ENCODE measurements around the gene SNRPD3.
"Not testable (repeated sequence)": the region's sequence is repeated elsewhere in the genome, so short reads cannot be mapped to it uniquely, and the experiment has no call there.

Gene SNRPD3

DNA sequence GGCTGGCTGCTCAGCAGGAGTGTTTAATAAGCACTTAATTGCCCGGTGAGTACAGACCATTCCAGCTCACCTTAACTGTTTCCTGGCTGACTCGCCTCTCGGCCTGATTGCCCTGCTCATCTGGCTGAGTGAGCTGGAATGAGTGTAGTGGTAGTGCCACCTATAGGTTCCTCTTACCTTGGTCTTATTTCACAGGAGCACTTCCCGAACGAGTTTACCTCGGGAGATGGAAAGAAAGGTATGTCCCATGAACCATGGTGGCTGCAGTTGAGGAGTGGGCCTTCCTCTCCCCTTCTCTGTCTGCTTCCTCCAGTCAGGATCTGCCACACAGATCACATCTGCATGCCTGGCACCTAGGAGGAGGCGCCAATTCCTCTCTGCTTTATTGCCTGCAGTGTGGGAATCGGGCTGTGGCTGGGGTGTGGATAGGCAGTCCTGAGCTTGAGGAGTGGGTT lies 34.0 kb upstream of the SNRPD3 start:
- H3K27ac ChIP-seq, result peak overlapping the region; percentile 68
- TF ChIP-seq, protein P1, sequence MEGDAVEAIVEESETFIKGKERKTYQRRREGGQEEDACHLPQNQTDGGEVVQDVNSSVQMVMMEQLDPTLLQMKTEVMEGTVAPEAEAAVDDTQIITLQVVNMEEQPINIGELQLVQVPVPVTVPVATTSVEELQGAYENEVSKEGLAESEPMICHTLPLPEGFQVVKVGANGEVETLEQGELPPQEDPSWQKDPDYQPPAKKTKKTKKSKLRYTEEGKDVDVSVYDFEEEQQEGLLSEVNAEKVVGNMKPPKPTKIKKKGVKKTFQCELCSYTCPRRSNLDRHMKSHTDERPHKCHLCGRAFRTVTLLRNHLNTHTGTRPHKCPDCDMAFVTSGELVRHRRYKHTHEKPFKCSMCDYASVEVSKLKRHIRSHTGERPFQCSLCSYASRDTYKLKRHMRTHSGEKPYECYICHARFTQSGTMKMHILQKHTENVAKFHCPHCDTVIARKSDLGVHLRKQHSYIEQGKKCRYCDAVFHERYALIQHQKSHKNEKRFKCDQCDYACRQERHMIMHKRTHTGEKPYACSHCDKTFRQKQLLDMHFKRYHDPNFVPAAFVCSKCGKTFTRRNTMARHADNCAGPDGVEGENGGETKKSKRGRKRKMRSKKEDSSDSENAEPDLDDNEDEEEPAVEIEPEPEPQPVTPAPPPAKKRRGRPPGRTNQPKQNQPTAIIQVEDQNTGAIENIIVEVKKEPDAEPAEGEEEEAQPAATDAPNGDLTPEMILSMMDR (conservative IDR thresholded peaks at IDR 0.05), result peak; percentile 81

GRCh38 chr22:24523873-24524272 lies 31.9 kb upstream of the SNRPD3 start:
- TF ChIP-seq, protein P1 (conservative IDR thresholded peaks at IDR 0.05), result no peak

DNA sequence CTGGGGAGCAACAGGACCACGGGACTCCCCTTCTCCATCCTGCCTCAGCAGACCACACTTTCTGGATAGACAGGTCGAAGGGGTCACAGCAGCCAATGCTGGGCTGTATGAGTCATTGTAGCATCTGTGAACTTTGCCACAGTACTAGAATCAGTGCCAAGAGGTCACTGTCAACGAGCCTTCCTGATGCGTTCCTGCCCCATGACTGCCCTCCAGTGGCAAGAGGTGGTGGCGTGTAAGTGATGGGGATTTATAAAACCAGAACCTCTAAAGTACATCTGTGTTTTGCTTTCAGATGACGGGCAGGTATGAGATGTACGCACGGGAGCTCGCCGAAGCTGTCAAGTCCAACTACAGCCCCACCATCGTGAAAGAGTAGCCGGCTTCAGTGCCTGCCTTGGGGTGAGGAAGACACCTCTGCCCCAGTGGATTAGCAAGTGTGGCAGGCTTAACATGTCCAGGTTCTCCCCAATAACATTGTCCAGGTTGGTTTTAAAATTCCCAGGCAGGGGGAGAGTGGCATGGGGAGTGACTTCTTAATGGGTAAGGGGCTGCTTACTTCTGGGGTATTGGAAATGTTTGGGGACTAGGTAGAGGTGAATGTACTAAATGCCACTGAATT lies 30.3 kb upstream of the SNRPD3 start:
- TF ChIP-seq, protein P1 (conservative IDR thresholded peaks at IDR 0.05), result peak; percentile 88
- no peak overlapping the region for H3K27ac ChIP-seq

More at GRCh38 chr22:24523873-24524272, 31.9 kb upstream of the SNRPD3 start:
- peak overlapping the region; percentile 8; the same call in 1 of the 2 replicates for H3K27ac ChIP-seq

DNA sequence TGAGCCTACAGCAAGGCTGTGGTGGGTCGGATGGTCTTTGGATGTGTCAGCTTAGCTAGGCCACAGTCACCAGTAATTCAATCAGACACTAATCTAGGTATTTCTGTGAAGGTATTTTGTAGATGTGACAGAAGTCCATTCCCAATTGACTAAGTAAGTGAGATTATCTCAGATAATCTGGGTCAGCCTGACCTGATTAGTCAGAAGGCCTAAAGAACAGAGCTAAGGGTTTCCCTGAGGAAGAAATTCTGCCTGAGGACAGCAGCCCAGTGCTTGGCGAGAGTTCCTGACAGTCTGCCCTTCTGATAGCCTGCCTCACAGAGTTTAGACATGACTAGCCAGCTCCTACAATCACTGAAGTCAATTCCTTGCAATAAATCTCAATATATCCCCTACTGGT lies 29.6 kb upstream of the SNRPD3 start:
- TF ChIP-seq, protein P1 (conservative IDR thresholded peaks at IDR 0.05), result no peak

DNA sequence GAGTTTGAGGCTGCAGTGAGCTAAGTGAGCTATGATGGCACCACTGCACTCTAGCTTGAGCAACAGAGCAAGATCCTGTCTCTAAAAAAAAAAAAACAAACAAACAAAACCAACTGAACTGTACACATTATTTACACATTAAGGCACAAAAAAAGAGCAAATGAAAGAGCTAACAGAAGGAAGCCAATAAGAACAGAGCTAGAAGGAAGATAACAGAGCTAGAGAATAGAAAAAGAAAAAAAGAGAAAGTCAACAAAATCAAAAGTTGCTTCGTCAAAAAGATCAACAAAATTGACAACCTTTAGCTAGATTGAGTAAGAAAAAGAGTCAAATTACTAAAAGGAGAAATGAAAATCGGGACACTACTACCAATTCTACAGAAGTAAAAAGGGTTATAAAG lies 25.9 kb upstream of the SNRPD3 start:
- TF ChIP-seq, protein P1 (conservative IDR thresholded peaks at IDR 0.05), result no peak
- H3K27ac ChIP-seq, result peak overlapping the region; percentile 29

More for the DNA sequence above, 29.6 kb upstream of the SNRPD3 start:
- H3K27ac ChIP-seq, result no peak overlapping the region

DNA sequence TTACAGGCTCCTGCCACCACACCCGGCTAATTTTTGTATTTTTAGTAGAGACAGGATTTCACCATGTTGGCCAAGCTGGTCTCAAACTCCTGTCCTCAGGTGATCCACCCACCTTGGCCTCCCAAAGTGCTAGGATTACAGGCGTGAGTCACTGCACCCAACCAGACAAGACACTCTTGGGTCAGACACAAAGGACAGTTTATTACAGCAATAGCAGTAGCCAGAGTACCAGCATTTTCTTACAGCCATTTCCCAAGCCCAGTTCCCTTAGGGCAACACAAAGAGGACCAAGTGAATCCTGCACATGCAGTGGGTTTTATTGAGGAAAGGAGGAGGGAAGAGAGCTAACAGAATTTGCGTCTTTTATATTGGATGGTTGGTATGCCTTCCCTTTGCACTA lies 24.8 kb upstream of the SNRPD3 start:
- H3K27ac ChIP-seq, result not testable (repeated sequence)

DNA sequence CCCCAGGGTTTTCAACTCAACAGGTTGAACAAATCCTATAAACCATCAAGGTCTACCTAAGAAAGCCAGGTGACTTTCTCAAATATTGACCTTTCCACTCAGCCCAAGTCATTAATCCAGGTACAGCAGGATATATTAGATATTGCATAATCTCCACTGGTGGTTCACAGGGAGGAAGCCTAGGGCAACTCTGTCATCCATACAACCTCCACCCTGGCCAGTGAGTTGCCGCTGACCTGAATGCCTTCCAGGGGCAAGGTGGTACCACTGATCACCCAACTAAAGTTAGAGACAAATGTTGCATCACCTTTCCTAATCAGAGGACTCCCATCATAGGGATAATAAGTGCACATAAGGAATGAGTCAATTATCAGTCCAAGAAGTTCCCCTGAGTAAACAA lies 23.7 kb upstream of the SNRPD3 start:
- peak overlapping the region; percentile 13 for H3K27ac ChIP-seq
- TF ChIP-seq, protein P1 (conservative IDR thresholded peaks at IDR 0.05), result no peak

- TF ChIP-seq, protein P1 (conservative IDR thresholded peaks at IDR 0.05), result no peak
- H3K27ac ChIP-seq, result no peak overlapping the region
Measured at GRCh38 chr22:24535348-24535747, 20.5 kb upstream of the SNRPD3 start.
